Measurements from ENCODE around the gene STOX2. TPM values are rescaled to one million over a fixed set of nuclear protein-coding genes. Genes with fewer than 3 reads are reported as not detected.

STOX2 gene
- total and polyA plus RNA-seq, 9 donors = 2.2 to 16.4 (median 6.4) TPM

DNA sequence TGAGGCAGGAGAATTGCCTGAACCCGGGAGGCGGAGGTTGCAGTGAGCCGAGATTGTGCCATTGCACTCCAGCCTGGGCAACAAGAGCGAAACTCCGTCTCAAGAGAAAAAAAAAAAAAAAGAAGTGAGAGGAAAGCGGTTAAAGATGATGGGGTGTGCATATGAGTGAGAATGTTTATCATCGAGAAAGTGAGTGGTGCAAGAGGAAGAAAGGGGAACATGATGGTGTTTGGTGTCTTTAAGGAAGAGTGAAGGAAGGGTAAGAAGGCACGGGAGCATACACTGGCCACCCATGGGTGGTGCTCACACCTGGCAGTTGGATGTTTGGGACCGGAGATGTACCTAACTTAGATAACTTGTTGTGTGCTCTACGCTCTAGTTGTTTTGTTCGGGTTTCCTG lies 62.2 kb downstream of the STOX2 start:
- H3K9me3 ChIP-seq = no peaks in the 10 kb centered on the region
- H3K4me1 ChIP-seq (ENCODE audit: insufficient read depth) = no peaks in the 10 kb centered on the region
- TF ChIP-seq EP300 (IDR thresholded peaks at IDR 0.05) (no peak), POLR2A (IDR thresholded peaks at IDR 0.05) (no peak)
- TF ChIP-seq, protein P1, sequence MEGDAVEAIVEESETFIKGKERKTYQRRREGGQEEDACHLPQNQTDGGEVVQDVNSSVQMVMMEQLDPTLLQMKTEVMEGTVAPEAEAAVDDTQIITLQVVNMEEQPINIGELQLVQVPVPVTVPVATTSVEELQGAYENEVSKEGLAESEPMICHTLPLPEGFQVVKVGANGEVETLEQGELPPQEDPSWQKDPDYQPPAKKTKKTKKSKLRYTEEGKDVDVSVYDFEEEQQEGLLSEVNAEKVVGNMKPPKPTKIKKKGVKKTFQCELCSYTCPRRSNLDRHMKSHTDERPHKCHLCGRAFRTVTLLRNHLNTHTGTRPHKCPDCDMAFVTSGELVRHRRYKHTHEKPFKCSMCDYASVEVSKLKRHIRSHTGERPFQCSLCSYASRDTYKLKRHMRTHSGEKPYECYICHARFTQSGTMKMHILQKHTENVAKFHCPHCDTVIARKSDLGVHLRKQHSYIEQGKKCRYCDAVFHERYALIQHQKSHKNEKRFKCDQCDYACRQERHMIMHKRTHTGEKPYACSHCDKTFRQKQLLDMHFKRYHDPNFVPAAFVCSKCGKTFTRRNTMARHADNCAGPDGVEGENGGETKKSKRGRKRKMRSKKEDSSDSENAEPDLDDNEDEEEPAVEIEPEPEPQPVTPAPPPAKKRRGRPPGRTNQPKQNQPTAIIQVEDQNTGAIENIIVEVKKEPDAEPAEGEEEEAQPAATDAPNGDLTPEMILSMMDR (IDR thresholded peaks at IDR 0.05) = no peak
- no peaks in the 10 kb centered on the region for H3K27me3 ChIP-seq
- intact Hi-C loops (cut with DNase I) = no loop called here
- DNase-seq = no peak
- WGBS, 3 donors = 90 to 97% (median 95%) methylated on average over 11 of the region's 11 CpGs
- H3K36me3 ChIP-seq = no peaks in the 10 kb centered on the region
- H3K4me3 ChIP-seq = no peak overlapping the region
- no peak overlapping the region for H3K27ac ChIP-seq

DNA sequence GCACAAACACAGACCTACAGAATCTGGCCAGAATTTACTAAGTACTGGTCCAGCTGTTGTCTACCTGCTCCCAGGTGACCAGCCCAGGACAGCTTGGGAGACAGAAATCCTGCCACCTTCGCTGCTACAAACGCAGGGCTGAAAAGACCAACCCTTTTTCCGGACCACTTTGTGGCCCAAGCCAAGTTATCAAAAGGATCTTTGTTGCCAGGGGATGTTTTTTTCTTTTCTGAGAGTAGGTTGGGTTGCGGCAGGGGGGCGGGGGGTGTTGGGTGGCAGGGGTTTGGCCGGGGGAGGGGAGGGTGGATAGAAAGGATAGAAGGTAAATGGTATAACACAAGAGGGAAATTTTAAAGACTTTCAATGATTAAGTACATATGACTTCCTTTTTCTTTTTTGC lies 63.4 kb downstream of the STOX2 start:
- no peak overlapping the region for H3K27ac ChIP-seq
- no peaks in the 10 kb centered on the region for H3K27me3 ChIP-seq
- TF ChIP-seq, protein P1 (IDR thresholded peaks at IDR 0.05) = no peak
- TF ChIP-seq POLR2A (IDR thresholded peaks at IDR 0.05) = no peak
- no peak for TF ChIP-seq EP300 (IDR thresholded peaks at IDR 0.05)
- H3K9me3 ChIP-seq = no peaks in the 10 kb centered on the region
- no peaks in the 10 kb centered on the region for H3K36me3 ChIP-seq
- 80 to 91% (median 80%) methylated on average over 6 of the region's 6 CpGs for WGBS, 3 donors
- no peaks in the 10 kb centered on the region for H3K4me1 ChIP-seq (ENCODE audit: insufficient read depth)
- no peak overlapping the region for H3K4me3 ChIP-seq
- DNase-seq = no peak
- intact Hi-C loops (cut with DNase I) = no loop called here

DNA sequence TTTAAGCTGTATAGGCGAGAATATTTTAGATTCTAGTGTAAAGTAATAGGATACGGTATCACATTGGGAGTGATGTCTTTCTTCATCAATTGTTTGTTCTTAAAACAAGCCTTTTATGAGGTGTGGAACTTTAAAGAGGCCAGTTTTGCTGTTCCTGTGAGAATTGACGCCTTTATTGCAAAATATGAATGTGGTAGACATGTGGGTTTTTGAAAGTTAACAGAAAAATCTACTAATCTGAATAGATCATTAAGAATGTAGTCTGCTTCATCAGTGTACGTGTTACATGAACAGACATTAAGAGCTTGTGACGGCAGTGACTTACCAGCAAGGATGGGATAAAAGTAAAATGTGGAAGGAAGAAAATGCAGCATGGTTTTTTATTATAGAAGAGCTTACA lies 63.8 kb downstream of the STOX2 start:
- TF ChIP-seq EP300 (IDR thresholded peaks at IDR 0.05) (no peak), POLR2A (IDR thresholded peaks at IDR 0.05) (no peak)
- TF ChIP-seq, protein P1 (IDR thresholded peaks at IDR 0.05) = no peak
- no peaks in the 10 kb centered on the region for H3K36me3 ChIP-seq
- H3K4me3 ChIP-seq = no peak overlapping the region
- intact Hi-C loops (cut with DNase I) = no loop called here
- DNase-seq = no peak
- H3K9me3 ChIP-seq = no peaks in the 10 kb centered on the region
- 89 to 94% (median 90%) methylated on average over 5 of the region's 5 CpGs for WGBS, 3 donors
- no peaks in the 10 kb centered on the region for H3K27me3 ChIP-seq
- H3K4me1 ChIP-seq (ENCODE audit: insufficient read depth) = no peaks in the 10 kb centered on the region
- H3K27ac ChIP-seq = no peak overlapping the region

DNA sequence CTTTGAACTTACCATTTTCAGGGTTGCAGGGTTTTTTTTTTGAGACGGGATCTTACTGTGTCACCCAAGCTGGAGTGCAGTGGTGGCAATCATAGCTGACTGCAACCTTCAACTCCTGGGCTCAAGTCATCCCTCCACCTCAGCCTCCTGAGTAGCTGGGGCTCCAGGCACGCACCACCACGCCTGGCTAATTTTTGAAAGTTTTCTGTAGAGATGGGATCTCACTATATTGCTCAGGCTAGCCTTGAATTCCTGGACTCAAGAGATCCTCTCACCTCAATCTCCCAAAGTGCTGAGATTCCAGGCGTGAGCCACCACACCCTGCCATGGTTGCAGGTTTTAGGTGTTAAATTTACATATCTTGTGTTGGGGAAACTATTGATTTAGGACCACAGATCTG lies 64.5 kb downstream of the STOX2 start:
- TF ChIP-seq, protein P1 (IDR thresholded peaks at IDR 0.05) = no peak
- TF ChIP-seq POLR2A (IDR thresholded peaks at IDR 0.05) = no peak
- TF ChIP-seq EP300 (IDR thresholded peaks at IDR 0.05) = no peak
- Histone ChIP-seq H3K4me3 (no peak overlapping the region), H3K4me1 (ENCODE audit: insufficient read depth) (no peaks in the 10 kb centered on the region), H3K9me3 (no peaks in the 10 kb centered on the region), H3K27me3 (no peaks in the 10 kb centered on the region), H3K27ac (no peak overlapping the region), H3K36me3 (no peaks in the 10 kb centered on the region)
- WGBS, 3 donors = 92 to 97% (median 96%) methylated on average over 4 of the region's 4 CpGs
- intact Hi-C loops (cut with DNase I) = no loop called here
- no peak for DNase-seq
